OCI-LY1 (cell line): Measurements from ENCODE around the gene RBM10.

Experiments used
- CTCF ChIP-seq: fragments of 200-600 bp; sonication (generic), shearing (Covaris generic); IDR thresholded peaks from 2 replicates; pipeline ENCODE4 v1.5.1; 2017; ENCODE audit warnings: mild to moderate bottlenecking, antibody characterized with exemption, low read length, moderate library complexity, mixed read lengths
- EZH2 ChIP-seq: fragments of 200-600 bp; sonication (generic), shearing (Covaris generic); IDR thresholded peaks from 2 replicates; pipeline ENCODE4 v1.8.0; 2017; ENCODE audit warnings: borderline replicate concordance, mixed run types, mild to moderate bottlenecking, antibody characterized with exemption, low read length, moderate library complexity, mixed read lengths

GRCh38 chrX:47181301-47181700 lies 36.3 kb downstream of the RBM10 start:
- no peak for TF ChIP-seq CTCF
- TF ChIP-seq EZH2, result no peak
